K562 (cell line): ENCODE data around the gene CCDC9. TPM values are rescaled to one million over a fixed set of nuclear protein-coding genes. Genes with fewer than 3 reads are reported as not detected.
A peak's percentile ranks its signal among the peaks of the same experiment; 100 is the strongest.

Experiments used
- ATAC-seq: fragments of 200-7000 bp; cut with Tn5 transposase; 3 replicates; pipeline ENCODE4 v1.9.1; 2020; ENCODE audit warnings: moderate library complexity
- BruUV-seq: library from RNA; stranded (reverse); fragments of 400-500 nt; replicated peaks from 2 replicates; lab custom pipeline; 2021; lab: Mats Ljungman, UMichigan
- CTCF ChIA-PET: fragments of 300-600 bp; formaldehyde crosslinking; extraction: SDS; loops from one replicate; lab custom pipeline; 2021; ENCODE audit warnings: low intra/inter-chr PET ratio; lab: Yijun Ruan, JAX
- POLR2A ChIA-PET: fragments of 300-600, 350-650 bp; sonication (Branson Sonifier 250); formaldehyde crosslinking; extraction: SDS; loops from one replicate; lab custom pipeline; 2021; ENCODE audit warnings: antibody characterized with exemption, inconsistent platforms; lab: Yijun Ruan, JAX
- DNase-seq, 4 experiments: peaks; one replicate each; pipeline versions ENCODE4 v3.0.0 to v3.0.0-alpha.2; 2011 to 2018; ENCODE audit warnings: low spot score in 3 of 4, mixed read lengths in 3 of 4; ENCODE audit errors: extremely low read depth in 1 of 4
- FAIRE-seq: peaks from 2 replicates; lab custom pipeline; 2011; peaks lifted over from hg19 to GRCh38; lab: Jason Lieb, UNC
- H2AFZ ChIP-seq: 2 replicates; pipeline ENCODE4 v1.6.0; 2011; ENCODE audit warnings: low read depth, low read length, control low read depth, inconsistent platforms
- H3K27ac ChIP-seq: fragments of 200-600 bp; 3 replicates; pipeline ENCODE4 v1.8.0; 2011; ENCODE audit warnings: low read depth, mild to moderate bottlenecking, control low read depth, inconsistent platforms, low read length, moderate library complexity, mixed read lengths; ENCODE audit errors: extremely low read depth
- H3K27me3 ChIP-seq, 2 experiments: fragments of 300-600 bp in 1 of 2; 2 replicates in 1 of 2; 3 replicates in 1 of 2; pipeline versions ENCODE4 v1.6.0 to v1.8.0; 2011; ENCODE audit warnings: inconsistent platforms in 2 of 2, low read length in 2 of 2, mild to moderate bottlenecking in 1 of 2, mixed read lengths in 1 of 2, moderate library complexity in 1 of 2; ENCODE audit not compliant: control insufficient read depth in 2 of 2, insufficient read depth in 2 of 2
- H3K36me3 ChIP-seq: fragments of 300-600 bp; 3 replicates; pipeline ENCODE4 v1.8.0; 2011; ENCODE audit warnings: mild to moderate bottlenecking, low read length, inconsistent platforms; ENCODE audit not compliant: control insufficient read depth, insufficient read depth
- H3K4me1 ChIP-seq, 2 experiments: fragments of 200-600 bp in 1 of 2; replicated peaks in 1 of 2; 2 replicates in 1 of 2; 3 replicates in 1 of 2; pipeline versions ENCODE4 v1.5.1 to v1.8.0; 2011; ENCODE audit warnings: inconsistent platforms in 2 of 2, low read length in 2 of 2, mild to moderate bottlenecking in 1 of 2, mixed read lengths in 1 of 2, moderate library complexity in 1 of 2; ENCODE audit not compliant: control insufficient read depth in 2 of 2, insufficient read depth in 2 of 2
- H3K4me2 ChIP-seq: 2 replicates; pipeline ENCODE4 v1.6.1; 2011; ENCODE audit warnings: low read length, control low read depth, inconsistent platforms, mixed read lengths; ENCODE audit not compliant: insufficient read depth
- H3K4me3 ChIP-seq: fragments of 200-600 bp; sonication (generic), shearing (Covaris generic); 2 replicates; pipeline ENCODE4 v1.5.1; 2016; ENCODE audit warnings: control low read depth, inconsistent platforms
- H3K79me2 ChIP-seq: fragments of 200-600 bp; 3 replicates; pipeline ENCODE4 v1.8.0; 2011; ENCODE audit warnings: low read length, inconsistent platforms; ENCODE audit not compliant: control insufficient read depth, insufficient read depth
- H3K9ac ChIP-seq, 2 experiments: 2 replicates each; pipeline versions ENCODE4 v1.6.0 to v1.6.1; 2011; ENCODE audit warnings: low read depth in 2 of 2, low read length in 2 of 2, control low read depth in 1 of 2, inconsistent platforms in 1 of 2, mild to moderate bottlenecking in 1 of 2, mixed read lengths in 1 of 2; ENCODE audit not compliant: insufficient read depth in 1 of 2
- H3K9me1 ChIP-seq: one replicate; pipeline ENCODE4 v1.6.0; 2011; ENCODE audit warnings: inconsistent platforms, mild to moderate bottlenecking, low read length, moderate library complexity; ENCODE audit not compliant: control insufficient read depth, insufficient read depth
- H3K9me3 ChIP-seq: replicated peaks from 2 replicates; pipeline ENCODE4 v1.5.1; 2011; ENCODE audit warnings: low read depth, low read length, inconsistent platforms; ENCODE audit not compliant: control insufficient read depth, insufficient read depth
- H4K20me1 ChIP-seq: replicated peaks from 2 replicates; pipeline ENCODE4 v1.6.1; 2011; ENCODE audit warnings: low read length, inconsistent platforms, mixed read lengths; ENCODE audit not compliant: control insufficient read depth, insufficient read depth
- NEUROD1 ChIP-seq: fragments of 150-350 bp; IDR thresholded peaks from 2 replicates; pipeline ENCODE4 v1.6.1; 2014; ENCODE audit warnings: borderline replicate concordance, low read length, low read depth; ENCODE audit not compliant: partially characterized antibody
- POLR2G ChIP-seq: fragments of 200-400 bp; formaldehyde crosslinking; IDR thresholded peaks from 2 replicates; pipeline ENCODE4 v1.6.1; 2017; ENCODE audit warnings: low read depth, mild to moderate bottlenecking, antibody characterized with exemption, low read length, moderate library complexity
- ZFP36 ChIP-seq: fragments of 150-350 bp; IDR thresholded peaks from 2 replicates; pipeline ENCODE4 v1.6.1; 2018; ENCODE audit warnings: low read length, low read depth; ENCODE audit not compliant: partially characterized antibody
- WGBS: fragments of 100-300 bp; shearing (Covaris generic); methylation state at CpG from one replicate; pipeline ENCODE4 v1.1.6; 2016; ENCODE audit warnings: low coverage, mixed read lengths; ENCODE audit not compliant: insufficient coverage; ENCODE audit errors: missing lambda C conversion rate; 5-methylcytosine and 5-hydroxymethylcytosine counted together
- in situ Hi-C: fragments of 300-500 bp; cut with MboI; formaldehyde crosslinking; loops from 4 replicates; pipeline ENCODE4 v1.15.0; 2018; ENCODE audit warnings: inconsistent platforms, mixed read lengths
- intact Hi-C: fragments of 100-400 bp; cut with micrococcal nuclease; formaldehyde crosslinking; loops from 2 replicates; pipeline ENCODE4 v1.14.2; 2022
- polyA plus RNA-seq, 8 experiments: library from polyadenylated mRNA; depleted of rRNA in 4 of 8; stranded (reverse) in 5 of 8; unstranded in 3 of 8; fragments of >200 nt; fragmentation: Nextera tagmentation in 2 of 8; fragmentation: Illumina TruSeq in 1 of 8; extraction: Ambion mirVana in 2 of 8; extraction: Trizol in 1 of 8; gene quantifications; 2 replicates each; pipeline versions ENCODE4 v1.2.1 to v1.2.3, GENCODE V29; 2011 to 2014; ENCODE audit warnings: inconsistent platforms in 1 of 8, missing spikeins in 1 of 8
- total RNA-seq, 7 experiments: library from RNA; depleted of rRNA in 6 of 7; stranded (reverse); fragments of >200 nt in 6 of 7; fragmentation: Illumina TruSeq in 2 of 7; extraction: Trizol in 2 of 7; gene quantifications; 2 replicates each; pipeline versions ENCODE4 v1.2.1 to v1.2.3, GENCODE V29; 2011 to 2021; ENCODE audit warnings: low replicate concordance in 1 of 7
- TF ChIP-seq, protein P1 (sequence below): fragments of 250-450 bp; sonication (Bioruptor Pico); IDR thresholded peaks from 2 replicates; pipeline ENCODE4 v1.5.0; 2022; ENCODE audit warnings: mild to moderate bottlenecking

The CCDC9 gene
- total and polyA plus RNA-seq, 9 of the 15 experiments (the other 6 are each of a cell fraction or from before 2014, with no cell fraction given): 0.23 to 38.6 (median 8.4) TPM

- peaks cover 50% of the 10 kb centered on the region; the same call in 2 of the 3 replicates for H3K36me3 ChIP-seq
- no peaks in the 10 kb centered on the region for H3K9me1 ChIP-seq
- H4K20me1 ChIP-seq: peaks cover 7% of the 10 kb centered on the region; the same call in 1 of the 2 replicates
- H2AFZ ChIP-seq: no peak overlapping the region
- ChIA-PET POLR2A (interaction anchor here (1.5 to 2.6 kb wide), 3 partner anchors 10 to 15 kb away, joined by 6 to 11 read pairs (median 7); no protein-coding TSS in a partner anchor), CTCF (no interaction called here)
- H3K27me3 ChIP-seq: no peaks in the 10 kb centered on the region
- no peak overlapping the region for H3K4me2 ChIP-seq
- H3K9me3 ChIP-seq: no peaks in the 10 kb centered on the region; the same call in 1 of the 2 replicates
- H3K79me2 ChIP-seq: peaks cover 38% of the 10 kb centered on the region
- intact Hi-C loops (no loop called here), in situ Hi-C loops (no loop called here)
- no peak overlapping the region for H3K27ac ChIP-seq
- FAIRE-seq: no peak
- peak overlapping the region in 1 of 2 experiments; percentile 65; a peak in 3 of 4 replicates for H3K9ac ChIP-seq
- no peak for DNase-seq
- ATAC-seq: no peak
- H3K4me3 ChIP-seq: no peak overlapping the region
- TF ChIP-seq NEUROD1: no peak
- TF ChIP-seq ZFP36: peak; percentile 90
- 85% methylated on average over 6 of the region's 6 CpGs for WGBS
- H3K4me1 ChIP-seq: peaks cover 8 to 29% of the 10 kb centered on the region in 2 experiments; a peak in 4 of 5 replicates
- no TSS peak for BruUV-seq
Measured at GRCh38 chr19:47258895-47259555, 2.7 kb downstream of the CCDC9 start.

DNA sequence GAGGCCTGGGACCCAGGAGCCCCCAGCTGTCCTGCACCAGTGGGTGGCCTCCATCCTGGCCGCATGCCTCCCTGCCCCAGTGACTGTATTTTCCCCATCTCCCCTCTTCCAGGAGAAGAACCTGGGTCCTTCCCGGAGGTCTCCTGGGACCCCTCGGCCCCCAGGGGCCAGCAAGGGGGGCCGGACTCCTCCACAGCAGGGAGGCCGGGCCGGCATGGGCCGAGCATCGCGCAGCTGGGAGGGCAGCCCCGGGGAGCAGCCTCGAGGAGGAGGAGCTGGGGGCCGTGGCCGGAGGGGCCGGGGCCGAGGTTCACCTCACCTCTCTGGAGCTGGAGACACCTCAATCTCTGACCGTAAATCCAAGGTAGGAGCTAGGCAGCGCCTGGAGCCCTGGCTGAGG, 4.2 kb downstream of the CCDC9 start:
- no TSS peak for BruUV-seq
- intact Hi-C loops (no loop called here), in situ Hi-C loops (no loop called here)
- no peaks in the 10 kb centered on the region for H3K27me3 ChIP-seq
- DNase-seq (no peak), ATAC-seq (no peak), FAIRE-seq (no peak)
- peak overlapping the region in 1 of 2 experiments; percentile 83; a peak in 2 of 4 replicates for H3K9ac ChIP-seq
- 99% methylated on average over 9 of the region's 17 CpGs for WGBS
- H3K9me3 ChIP-seq: no peaks in the 10 kb centered on the region; the same call in 1 of the 2 replicates
- no peak overlapping the region for H3K27ac ChIP-seq
- ChIA-PET POLR2A (interaction anchor here (0.6 to 2.9 kb wide), 4 partner anchors 8 to 497 kb away, joined by 3 to 18 read pairs (median 7); no protein-coding TSS in a partner anchor), CTCF (no interaction called here)
- no peak overlapping the region for H2AFZ ChIP-seq
- peaks cover 38% of the 10 kb centered on the region for H3K79me2 ChIP-seq
- no peak overlapping the region for H3K4me2 ChIP-seq
- H3K9me1 ChIP-seq: no peaks in the 10 kb centered on the region
- H3K4me3 ChIP-seq: no peak overlapping the region
- peaks cover 64% of the 10 kb centered on the region; the same call in 2 of the 3 replicates for H3K36me3 ChIP-seq
- peak; percentile 52 for TF ChIP-seq POLR2G
- TF ChIP-seq, protein P1, sequence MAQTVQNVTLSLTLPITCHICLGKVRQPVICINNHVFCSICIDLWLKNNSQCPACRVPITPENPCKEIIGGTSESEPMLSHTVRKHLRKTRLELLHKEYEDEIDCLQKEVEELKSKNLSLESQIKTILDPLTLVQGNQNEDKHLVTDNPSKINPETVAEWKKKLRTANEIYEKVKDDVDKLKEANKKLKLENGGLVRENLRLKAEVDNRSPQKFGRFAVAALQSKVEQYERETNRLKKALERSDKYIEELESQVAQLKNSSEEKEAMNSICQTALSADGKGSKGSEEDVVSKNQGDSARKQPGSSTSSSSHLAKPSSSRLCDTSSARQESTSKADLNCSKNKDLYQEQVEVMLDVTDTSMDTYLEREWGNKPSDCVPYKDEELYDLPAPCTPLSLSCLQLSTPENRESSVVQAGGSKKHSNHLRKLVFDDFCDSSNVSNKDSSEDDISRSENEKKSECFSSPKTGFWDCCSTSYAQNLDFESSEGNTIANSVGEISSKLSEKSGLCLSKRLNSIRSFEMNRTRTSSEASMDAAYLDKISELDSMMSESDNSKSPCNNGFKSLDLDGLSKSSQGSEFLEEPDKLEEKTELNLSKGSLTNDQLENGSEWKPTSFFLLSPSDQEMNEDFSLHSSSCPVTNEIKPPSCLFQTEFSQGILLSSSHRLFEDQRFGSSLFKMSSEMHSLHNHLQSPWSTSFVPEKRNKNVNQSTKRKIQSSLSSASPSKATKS (CRISPR knock-in tag): no peak
- H4K20me1 ChIP-seq: peaks cover 7% of the 10 kb centered on the region; the same call in 1 of the 2 replicates
- peaks cover 8 to 32% of the 10 kb centered on the region in 2 experiments; a peak in 4 of 5 replicates for H3K4me1 ChIP-seq
